SIG-M5 (cell line): ENCODE data around the gene RAB3C.
"Not testable (repeated sequence)": the region's sequence is repeated elsewhere in the genome, so short reads cannot be mapped to it uniquely, and the experiment has no call there.

Source experiments
- DNase-seq: peaks from one replicate; lab custom pipeline; 2025; lab: John Stamatoyannopoulos, UW

RAB3C gene

GRCh38 chr5:58602889-58603288, 20.0 kb downstream of the RAB3C start:
- DNase-seq = not testable (repeated sequence)

GRCh38 chr5:58606064-58606463, 23.2 kb downstream of the RAB3C start:
- DNase-seq = no peak

GRCh38 chr5:58615972-58616371, 33.1 kb downstream of the RAB3C start:
- no peak for DNase-seq

GRCh38 chr5:58617241-58617640, 34.4 kb downstream of the RAB3C start:
- DNase-seq = no peak

GRCh38 chr5:58620336-58620735, 37.5 kb downstream of the RAB3C start:
- DNase-seq = no peak

- no peak for DNase-seq
Measured at GRCh38 chr5:58622936-58623871, 40.3 kb downstream of the RAB3C start.

- no peak for DNase-seq
Measured at GRCh38 chr5:58628626-58629025, 45.8 kb downstream of the RAB3C start.

- DNase-seq = no peak
Measured at GRCh38 chr5:58629271-58630159, 46.6 kb downstream of the RAB3C start.

GRCh38 chr5:58631895-58632294, 49.0 kb downstream of the RAB3C start:
- no peak for DNase-seq

- DNase-seq = no peak
Measured at GRCh38 chr5:58635416-58635815, 52.5 kb downstream of the RAB3C start.

GRCh38 chr5:58640011-58640410, 57.1 kb downstream of the RAB3C start:
- DNase-seq = no peak

GRCh38 chr5:58641533-58641932, 58.7 kb downstream of the RAB3C start:
- no peak for DNase-seq

- DNase-seq = no peak
Measured at GRCh38 chr5:58648846-58649245, 66.0 kb downstream of the RAB3C start.

GRCh38 chr5:58649716-58650115, 66.8 kb downstream of the RAB3C start:
- DNase-seq = no peak

- DNase-seq = no peak
Measured at GRCh38 chr5:58653521-58653920, 70.6 kb downstream of the RAB3C start.

- DNase-seq = no peak
Measured at GRCh38 chr5:58666141-58666540, 83.3 kb downstream of the RAB3C start.

- DNase-seq = no peak
Measured at GRCh38 chr5:58666598-58667581, 84.0 kb downstream of the RAB3C start.

GRCh38 chr5:58670582-58670981, 87.7 kb downstream of the RAB3C start:
- DNase-seq = no peak

GRCh38 chr5:58671155-58671554, 88.3 kb downstream of the RAB3C start:
- no peak for DNase-seq

GRCh38 chr5:58672521-58672920, 89.6 kb downstream of the RAB3C start:
- DNase-seq = no peak

- no peak for DNase-seq
Measured at GRCh38 chr5:58674070-58674469, 91.2 kb downstream of the RAB3C start.

GRCh38 chr5:58674711-58675110, 91.8 kb downstream of the RAB3C start:
- no peak for DNase-seq
